K562 (cell line): ENCODE results near the gene DUSP10. TPM values are rescaled to one million over a fixed set of nuclear protein-coding genes. Genes with fewer than 3 reads are reported as not detected.

Experiments used
- ATAC-seq: fragments of 200-7000 bp; cut with Tn5 transposase; 3 replicates; pipeline ENCODE4 v1.9.1; 2020; ENCODE audit warnings: moderate library complexity
- BruUV-seq: library from RNA; stranded (reverse); fragments of 400-500 nt; replicated peaks from 2 replicates; lab custom pipeline; 2021; lab: Mats Ljungman, UMichigan
- CTCF ChIA-PET: fragments of 300-600 bp; formaldehyde crosslinking; extraction: SDS; loops from one replicate; lab custom pipeline; 2021; ENCODE audit warnings: low intra/inter-chr PET ratio; lab: Yijun Ruan, JAX
- POLR2A ChIA-PET: fragments of 300-600, 350-650 bp; sonication (Branson Sonifier 250); formaldehyde crosslinking; extraction: SDS; loops from one replicate; lab custom pipeline; 2021; ENCODE audit warnings: antibody characterized with exemption, inconsistent platforms; lab: Yijun Ruan, JAX
- DNase-seq, 4 experiments: peaks; one replicate each; pipeline versions ENCODE4 v3.0.0 to v3.0.0-alpha.2; 2011 to 2018; ENCODE audit warnings: low spot score in 3 of 4, mixed read lengths in 3 of 4; ENCODE audit errors: extremely low read depth in 1 of 4
- FAIRE-seq: peaks from 2 replicates; lab custom pipeline; 2011; peaks lifted over from hg19 to GRCh38; lab: Jason Lieb, UNC
- H2AFZ ChIP-seq: 2 replicates; pipeline ENCODE4 v1.6.0; 2011; ENCODE audit warnings: low read depth, low read length, control low read depth, inconsistent platforms
- H3K27ac ChIP-seq: fragments of 200-600 bp; 3 replicates; pipeline ENCODE4 v1.8.0; 2011; ENCODE audit warnings: low read depth, mild to moderate bottlenecking, control low read depth, inconsistent platforms, low read length, moderate library complexity, mixed read lengths; ENCODE audit errors: extremely low read depth
- H3K27me3 ChIP-seq, 2 experiments: fragments of 300-600 bp in 1 of 2; 2 replicates in 1 of 2; 3 replicates in 1 of 2; pipeline versions ENCODE4 v1.6.0 to v1.8.0; 2011; ENCODE audit warnings: inconsistent platforms in 2 of 2, low read length in 2 of 2, mild to moderate bottlenecking in 1 of 2, mixed read lengths in 1 of 2, moderate library complexity in 1 of 2; ENCODE audit not compliant: control insufficient read depth in 2 of 2, insufficient read depth in 2 of 2
- H3K36me3 ChIP-seq: fragments of 300-600 bp; 3 replicates; pipeline ENCODE4 v1.8.0; 2011; ENCODE audit warnings: mild to moderate bottlenecking, low read length, inconsistent platforms; ENCODE audit not compliant: control insufficient read depth, insufficient read depth
- H3K4me1 ChIP-seq, 2 experiments: fragments of 200-600 bp in 1 of 2; replicated peaks in 1 of 2; 2 replicates in 1 of 2; 3 replicates in 1 of 2; pipeline versions ENCODE4 v1.5.1 to v1.8.0; 2011; ENCODE audit warnings: inconsistent platforms in 2 of 2, low read length in 2 of 2, mild to moderate bottlenecking in 1 of 2, mixed read lengths in 1 of 2, moderate library complexity in 1 of 2; ENCODE audit not compliant: control insufficient read depth in 2 of 2, insufficient read depth in 2 of 2
- H3K4me2 ChIP-seq: 2 replicates; pipeline ENCODE4 v1.6.1; 2011; ENCODE audit warnings: low read length, control low read depth, inconsistent platforms, mixed read lengths; ENCODE audit not compliant: insufficient read depth
- H3K4me3 ChIP-seq: fragments of 200-600 bp; sonication (generic), shearing (Covaris generic); 2 replicates; pipeline ENCODE4 v1.5.1; 2016; ENCODE audit warnings: control low read depth, inconsistent platforms
- H3K79me2 ChIP-seq: fragments of 200-600 bp; 3 replicates; pipeline ENCODE4 v1.8.0; 2011; ENCODE audit warnings: low read length, inconsistent platforms; ENCODE audit not compliant: control insufficient read depth, insufficient read depth
- H3K9ac ChIP-seq, 2 experiments: 2 replicates each; pipeline versions ENCODE4 v1.6.0 to v1.6.1; 2011; ENCODE audit warnings: low read depth in 2 of 2, low read length in 2 of 2, control low read depth in 1 of 2, inconsistent platforms in 1 of 2, mild to moderate bottlenecking in 1 of 2, mixed read lengths in 1 of 2; ENCODE audit not compliant: insufficient read depth in 1 of 2
- H3K9me1 ChIP-seq: one replicate; pipeline ENCODE4 v1.6.0; 2011; ENCODE audit warnings: inconsistent platforms, mild to moderate bottlenecking, low read length, moderate library complexity; ENCODE audit not compliant: control insufficient read depth, insufficient read depth
- H3K9me3 ChIP-seq: replicated peaks from 2 replicates; pipeline ENCODE4 v1.5.1; 2011; ENCODE audit warnings: low read depth, low read length, inconsistent platforms; ENCODE audit not compliant: control insufficient read depth, insufficient read depth
- H4K20me1 ChIP-seq: replicated peaks from 2 replicates; pipeline ENCODE4 v1.6.1; 2011; ENCODE audit warnings: low read length, inconsistent platforms, mixed read lengths; ENCODE audit not compliant: control insufficient read depth, insufficient read depth
- ATF7 ChIP-seq: fragments of 450-650 bp; IDR thresholded peaks from 2 replicates; pipeline ENCODE4 v1.7.1; 2014; ENCODE audit warnings: mild to moderate bottlenecking, moderate library complexity
- BACH1 ChIP-seq: fragments of 200-800 bp; sonication (Bioruptor generic); IDR thresholded peaks from 2 replicates; pipeline ENCODE4 v1.6.1; 2016; ENCODE audit warnings: missing genetic modification characterization, missing compliant biosample characterization
- CBFA2T2 ChIP-seq: fragments of 450-650 bp; conservative IDR thresholded peaks from 2 replicates; pipeline ENCODE4 v1.6.1; 2017; ENCODE audit warnings: mild to moderate bottlenecking
- CBX1 ChIP-seq: sonication (generic); IDR thresholded peaks from 2 replicates; pipeline ENCODE4 v1.6.1; 2016; ENCODE audit warnings: antibody characterized with exemption, low read depth, mild to moderate bottlenecking
- FOSL1 ChIP-seq: fragments of 200-800 bp; sonication (Bioruptor generic); conservative IDR thresholded peaks from 2 replicates; pipeline ENCODE4 v1.6.1; 2016; ENCODE audit warnings: missing genetic modification characterization, missing compliant biosample characterization
- GTF2E2 ChIP-seq: fragments of 200-800 bp; sonication (Bioruptor generic); IDR thresholded peaks from 2 replicates; pipeline ENCODE4 v1.6.1; 2016; ENCODE audit warnings: missing genetic modification characterization, missing compliant biosample characterization
- HNRNPLL ChIP-seq: fragments of 200-400 bp; formaldehyde crosslinking; IDR thresholded peaks from 2 replicates; pipeline ENCODE4 v1.6.1; 2017; ENCODE audit warnings: low read length, low read depth, mild to moderate bottlenecking; ENCODE audit not compliant: poor library complexity, severe bottlenecking
- MECOM ChIP-seq: fragments of 250-450 bp; sonication (Bioruptor Pico); IDR thresholded peaks from 2 replicates; pipeline ENCODE4 v1.8.0; 2022; ENCODE audit warnings: inconsistent platforms
- RB1 ChIP-seq: fragments of 450-650 bp; IDR thresholded peaks from 2 replicates; pipeline ENCODE4 v1.6.1; 2017; ENCODE audit warnings: low read depth, mild to moderate bottlenecking
- RBM15 ChIP-seq: fragments of 200-400 bp; formaldehyde crosslinking; IDR thresholded peaks from 2 replicates; pipeline ENCODE4 v1.6.1; 2018; ENCODE audit warnings: mild to moderate bottlenecking, low read length, moderate library complexity; ENCODE audit not compliant: insufficient read depth
- SMAD3 ChIP-seq: fragments of 450-650 bp; formaldehyde crosslinking; conservative IDR thresholded peaks from 2 replicates; pipeline ENCODE4 v1.4.0; 2020; ENCODE audit warnings: mild to moderate bottlenecking
- SNRNP70 ChIP-seq: fragments of 200-400 bp; formaldehyde crosslinking; optimal IDR thresholded peaks from 2 replicates; pipeline ENCODE3; 2017; ENCODE audit warnings: low read depth, low read length
- U2AF1 ChIP-seq: fragments of 200-400 bp; formaldehyde crosslinking; optimal IDR thresholded peaks from 2 replicates; pipeline ENCODE3; 2017; ENCODE audit warnings: mild to moderate bottlenecking, low read depth, low read length, moderate library complexity
- ZBED1 ChIP-seq: IDR thresholded peaks from 2 replicates; pipeline ENCODE4 v1.6.1; 2014
- ZFP30 ChIP-seq: fragments of 250-450 bp; sonication (Bioruptor Pico); IDR thresholded peaks from 2 replicates; pipeline ENCODE4 v1.8.0; 2022; ENCODE audit warnings: moderate library complexity, mild to moderate bottlenecking, inconsistent platforms, borderline replicate concordance
- ZFPM2 ChIP-seq: fragments of 250-450 bp; sonication (Bioruptor Pico); IDR thresholded peaks from 2 replicates; pipeline ENCODE4 v1.5.1; 2022; ENCODE audit warnings: mild to moderate bottlenecking
- ZNF311 ChIP-seq: fragments of 250-450 bp; sonication (Bioruptor Pico); IDR thresholded peaks from 2 replicates; pipeline ENCODE4 v1.4.0; 2020; ENCODE audit warnings: mild to moderate bottlenecking, moderate library complexity
- ZSCAN29 ChIP-seq: fragments of 450-650 bp; IDR thresholded peaks from 2 replicates; pipeline ENCODE4 v1.6.1; 2017
- WGBS: fragments of 100-300 bp; shearing (Covaris generic); methylation state at CpG from one replicate; pipeline ENCODE4 v1.1.6; 2016; ENCODE audit warnings: low coverage, mixed read lengths; ENCODE audit not compliant: insufficient coverage; ENCODE audit errors: missing lambda C conversion rate; 5-methylcytosine and 5-hydroxymethylcytosine counted together
- in situ Hi-C: fragments of 300-500 bp; cut with MboI; formaldehyde crosslinking; loops from 4 replicates; pipeline ENCODE4 v1.15.0; 2018; ENCODE audit warnings: inconsistent platforms, mixed read lengths
- intact Hi-C: fragments of 100-400 bp; cut with micrococcal nuclease; formaldehyde crosslinking; loops from 2 replicates; pipeline ENCODE4 v1.14.2; 2022
- polyA plus RNA-seq, 8 experiments: library from polyadenylated mRNA; depleted of rRNA in 4 of 8; stranded (reverse) in 5 of 8; unstranded in 3 of 8; fragments of >200 nt; fragmentation: Nextera tagmentation in 2 of 8; fragmentation: Illumina TruSeq in 1 of 8; extraction: Ambion mirVana in 2 of 8; extraction: Trizol in 1 of 8; gene quantifications; 2 replicates each; pipeline versions ENCODE4 v1.2.1 to v1.2.3, GENCODE V29; 2011 to 2014; ENCODE audit warnings: inconsistent platforms in 1 of 8, missing spikeins in 1 of 8
- total RNA-seq, 7 experiments: library from RNA; depleted of rRNA in 6 of 7; stranded (reverse); fragments of >200 nt in 6 of 7; fragmentation: Illumina TruSeq in 2 of 7; extraction: Trizol in 2 of 7; gene quantifications; 2 replicates each; pipeline versions ENCODE4 v1.2.1 to v1.2.3, GENCODE V29; 2011 to 2021; ENCODE audit warnings: low replicate concordance in 1 of 7
- TF ChIP-seq, protein P1 (sequence below): sonication (generic); formaldehyde crosslinking; IDR thresholded peaks from 2 replicates; pipeline ENCODE4 v1.8.1; 2023; ENCODE audit warnings: mild to moderate bottlenecking, missing genetic modification reagents
- TF ChIP-seq, protein P2 (sequence below): sonication (generic); formaldehyde crosslinking; IDR thresholded peaks from 2 replicates; pipeline ENCODE4 v1.9.0; 2022; ENCODE audit warnings: mild to moderate bottlenecking, missing genetic modification reagents
- TF ChIP-seq, protein P3 (sequence below): fragments of 450-650 bp; formaldehyde crosslinking; IDR thresholded peaks from 2 replicates; pipeline ENCODE4 v1.4.0; 2020; ENCODE audit warnings: mild to moderate bottlenecking, mixed read lengths
- TF ChIP-seq, protein P4 (sequence below): IDR thresholded peaks from 2 replicates; pipeline ENCODE4 v1.6.1; 2014; ENCODE audit warnings: antibody characterized with exemption

Gene DUSP10
- total and polyA plus RNA-seq, 9 of the 15 experiments (the other 6 are each of a cell fraction or from before 2014, with no cell fraction given) = 1.7 to 8.3 (median 6.1) TPM

DNA sequence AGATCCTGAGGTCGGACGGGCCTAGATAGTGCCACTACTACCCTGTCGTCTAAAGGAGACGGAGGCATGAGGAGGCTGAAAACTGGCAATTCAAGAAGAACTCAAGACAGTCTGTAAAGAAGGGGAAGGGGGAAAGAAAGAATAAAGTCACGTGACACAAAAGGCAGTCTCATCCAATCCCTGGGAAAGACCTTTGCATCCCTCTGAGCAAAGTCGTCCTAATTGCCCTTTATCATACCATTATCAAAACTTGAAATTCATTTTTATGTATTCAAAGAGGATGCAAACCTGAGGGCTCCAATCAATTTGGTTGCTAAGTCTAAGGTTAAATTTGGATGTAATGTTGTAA is 2.2 kb downstream of the DUSP10 start:
- no peak overlapping the region for H3K27ac ChIP-seq
- peaks cover 49% of the 10 kb centered on the region for H3K79me2 ChIP-seq
- ChIA-PET POLR2A (no interaction called here), CTCF (no interaction called here)
- intact Hi-C loops = loop anchor here (5.0 to 10.0 kb wide), 5 partner anchors 67 to 1988 kb away; no protein-coding TSS in a partner anchor
- H3K27me3 ChIP-seq = no peaks in the 10 kb centered on the region
- ATAC-seq = no peak
- FAIRE-seq = no peak
- DNase-seq = no peak
- H3K9me1 ChIP-seq = no peaks in the 10 kb centered on the region
- in situ Hi-C loops = no loop called here
- 0 out of 2 replicates have a peak, but pooled peaks cover 6% of the 10 kb centered on the region for H4K20me1 ChIP-seq
- H2AFZ ChIP-seq = no peak overlapping the region
- H3K4me3 ChIP-seq = no peak overlapping the region
- 66% methylated on average over 6 of the region's 6 CpGs for WGBS
- no peak overlapping the region for H3K9ac ChIP-seq
- no peaks in the 10 kb centered on the region for H3K9me3 ChIP-seq
- peaks cover 15% of the 10 kb centered on the region; the same call in 2 of the 3 replicates for H3K36me3 ChIP-seq
- H3K4me2 ChIP-seq = no peak overlapping the region
- BruUV-seq = no TSS peak
- H3K4me1 ChIP-seq = peaks cover 18 to 19% of the 10 kb centered on the region in 2 experiments
- TF ChIP-seq RB1 = no peak
- no peak for TF ChIP-seq GTF2E2 (tag)
- TF ChIP-seq BACH1 (tag) = no peak
- TF ChIP-seq ATF7 = no peak
- no peak for TF ChIP-seq ZFP30 (CRISPR knock-in tag)
- no peak for TF ChIP-seq U2AF1
- no peak for TF ChIP-seq SNRNP70
- TF ChIP-seq ZSCAN29 = no peak
- TF ChIP-seq CBFA2T2 = 0 out of 2 replicates have a peak, but pooled peaks have one; percentile 16
- TF ChIP-seq, protein P1, sequence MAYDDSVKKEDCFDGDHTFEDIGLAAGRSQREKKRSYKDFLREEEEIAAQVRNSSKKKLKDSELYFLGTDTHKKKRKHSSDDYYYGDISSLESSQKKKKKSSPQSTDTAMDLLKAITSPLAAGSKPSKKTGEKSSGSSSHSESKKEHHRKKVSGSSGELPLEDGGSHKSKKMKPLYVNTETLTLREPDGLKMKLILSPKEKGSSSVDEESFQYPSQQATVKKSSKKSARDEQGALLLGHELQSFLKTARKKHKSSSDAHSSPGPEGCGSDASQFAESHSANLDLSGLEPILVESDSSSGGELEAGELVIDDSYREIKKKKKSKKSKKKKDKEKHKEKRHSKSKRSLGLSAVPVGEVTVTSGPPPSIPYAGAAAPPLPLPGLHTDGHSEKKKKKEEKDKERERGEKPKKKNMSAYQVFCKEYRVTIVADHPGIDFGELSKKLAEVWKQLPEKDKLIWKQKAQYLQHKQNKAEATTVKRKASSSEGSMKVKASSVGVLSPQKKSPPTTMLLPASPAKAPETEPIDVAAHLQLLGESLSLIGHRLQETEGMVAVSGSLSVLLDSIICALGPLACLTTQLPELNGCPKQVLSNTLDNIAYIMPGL (CRISPR knock-in tag) = no peak
- TF ChIP-seq, protein P2, sequence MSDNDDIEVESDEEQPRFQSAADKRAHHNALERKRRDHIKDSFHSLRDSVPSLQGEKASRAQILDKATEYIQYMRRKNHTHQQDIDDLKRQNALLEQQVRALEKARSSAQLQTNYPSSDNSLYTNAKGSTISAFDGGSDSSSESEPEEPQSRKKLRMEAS (CRISPR knock-in tag) = no peak
- TF ChIP-seq, protein P3, sequence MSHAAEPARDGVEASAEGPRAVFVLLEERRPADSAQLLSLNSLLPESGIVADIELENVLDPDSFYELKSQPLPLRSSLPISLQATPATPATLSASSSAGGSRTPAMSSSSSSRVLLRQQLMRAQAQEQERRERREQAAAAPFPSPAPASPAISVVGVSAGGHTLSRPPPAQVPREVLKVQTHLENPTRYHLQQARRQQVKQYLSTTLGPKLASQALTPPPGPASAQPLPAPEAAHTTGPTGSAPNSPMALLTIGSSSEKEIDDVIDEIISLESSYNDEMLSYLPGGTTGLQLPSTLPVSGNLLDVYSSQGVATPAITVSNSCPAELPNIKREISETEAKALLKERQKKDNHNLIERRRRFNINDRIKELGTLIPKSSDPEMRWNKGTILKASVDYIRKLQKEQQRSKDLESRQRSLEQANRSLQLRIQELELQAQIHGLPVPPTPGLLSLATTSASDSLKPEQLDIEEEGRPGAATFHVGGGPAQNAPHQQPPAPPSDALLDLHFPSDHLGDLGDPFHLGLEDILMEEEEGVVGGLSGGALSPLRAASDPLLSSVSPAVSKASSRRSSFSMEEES (CRISPR knock-in tag) = peak; percentile 83
- TF ChIP-seq CBX1 = no peak
- no peak for TF ChIP-seq MECOM (CRISPR knock-in tag)
- TF ChIP-seq FOSL1 (tag) = no peak
- TF ChIP-seq, protein P4, sequence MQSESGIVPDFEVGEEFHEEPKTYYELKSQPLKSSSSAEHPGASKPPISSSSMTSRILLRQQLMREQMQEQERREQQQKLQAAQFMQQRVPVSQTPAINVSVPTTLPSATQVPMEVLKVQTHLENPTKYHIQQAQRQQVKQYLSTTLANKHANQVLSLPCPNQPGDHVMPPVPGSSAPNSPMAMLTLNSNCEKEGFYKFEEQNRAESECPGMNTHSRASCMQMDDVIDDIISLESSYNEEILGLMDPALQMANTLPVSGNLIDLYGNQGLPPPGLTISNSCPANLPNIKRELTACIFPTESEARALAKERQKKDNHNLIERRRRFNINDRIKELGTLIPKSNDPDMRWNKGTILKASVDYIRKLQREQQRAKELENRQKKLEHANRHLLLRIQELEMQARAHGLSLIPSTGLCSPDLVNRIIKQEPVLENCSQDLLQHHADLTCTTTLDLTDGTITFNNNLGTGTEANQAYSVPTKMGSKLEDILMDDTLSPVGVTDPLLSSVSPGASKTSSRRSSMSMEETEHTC = no peak
- TF ChIP-seq ZBED1 = no peak
- TF ChIP-seq SMAD3 (CRISPR knock-in tag) = no peak
- no peak for TF ChIP-seq HNRNPLL
- no peak for TF ChIP-seq ZFPM2 (CRISPR knock-in tag)
- TF ChIP-seq ZNF311 (CRISPR knock-in tag) = no peak
- TF ChIP-seq RBM15 = no peak
